Activated CD4-positive, alpha-beta T cell treated with anti-CD3 and anti-CD28 coated beads, Interleukin-2, Interleukin-6, amounts not matched to agents 100 ng/mL and 50 ng/mL, durations not matched to agents 16 hours and 8 hours (primary cell): Measurements from ENCODE around the gene CES3.

Source experiments
- DNase-seq: peaks from one replicate; pipeline ENCODE4 v3.0.0-alpha.2; 2020

Gene CES3

GRCh38 chr16:67013233-67013822 lies 52.3 kb downstream of the CES3 start:
- DNase-seq, result no peak

GRCh38 chr16:67013823-67014633 lies 53.0 kb downstream of the CES3 start:
- peak; percentile 85 for DNase-seq

- no peak for DNase-seq
Observed at GRCh38 chr16:67014634-67015312, 53.7 kb downstream of the CES3 start.

- DNase-seq, result peak; percentile 28
Observed at GRCh38 chr16:67015313-67015731, 54.3 kb downstream of the CES3 start.

GRCh38 chr16:67016143-67016542 lies 55.1 kb downstream of the CES3 start:
- DNase-seq, result no peak

- no peak for DNase-seq
Observed at GRCh38 chr16:67016681-67017420, 55.8 kb downstream of the CES3 start.

GRCh38 chr16:67017421-67017750 lies 56.3 kb downstream of the CES3 start:
- no peak for DNase-seq

GRCh38 chr16:67017810-67018488 lies 56.9 kb downstream of the CES3 start:
- peak; percentile 95 for DNase-seq

- no peak for DNase-seq
Observed at GRCh38 chr16:67019171-67019570, 58.1 kb downstream of the CES3 start.

- no peak for DNase-seq
Observed at GRCh38 chr16:67021321-67021720, 60.3 kb downstream of the CES3 start.

- DNase-seq, result no peak
Observed at GRCh38 chr16:67022531-67023214, 61.6 kb downstream of the CES3 start.

- DNase-seq, result no peak
Observed at GRCh38 chr16:67023689-67024088, 62.6 kb downstream of the CES3 start.
